Kidney (tissue), 14 donors: ENCODE measurements around the gene VWA5B1. TPM values are rescaled to one million over a fixed set of nuclear protein-coding genes. Genes with fewer than 3 reads are reported as not detected.

Source experiments
- DNase-seq, 5 donors: peaks; one replicate each; pipeline ENCODE4 v3.0.0-alpha.2; 2013 to 2020
- FAIRE-seq: peaks from 2 replicates; lab custom pipeline; 2012; peaks lifted over from hg19 to GRCh38; lab: Jason Lieb, UNC
- H3K27ac ChIP-seq, 2 donors: one replicate each; pipeline ENCODE4 v1.7.0; 2013; ENCODE audit warnings: low read depth in 2 of 2, low read length in 2 of 2, inconsistent platforms in 1 of 2
- H3K27me3 ChIP-seq: one replicate; pipeline ENCODE4 v1.7.1; 2013; ENCODE audit warnings: low read length, inconsistent platforms; ENCODE audit not compliant: control insufficient read depth, insufficient read depth
- H3K36me3 ChIP-seq, 3 donors: one replicate each; pipeline versions ENCODE4 v1.7.0 to v1.7.1; 2013; ENCODE audit warnings: low read length in 3 of 3, control low read depth in 1 of 3, inconsistent platforms in 1 of 3; ENCODE audit not compliant: insufficient read depth in 3 of 3, control insufficient read depth in 2 of 3
- H3K4me1 ChIP-seq, 3 donors: one replicate each; pipeline versions ENCODE4 v1.7.0 to v1.7.1; 2013; ENCODE audit warnings: low read length in 3 of 3, inconsistent platforms in 1 of 3, low read depth in 1 of 3; ENCODE audit not compliant: control insufficient read depth in 2 of 3, insufficient read depth in 2 of 3
- H3K4me3 ChIP-seq, 3 donors: one replicate each; pipeline versions ENCODE4 v1.7.0 to v1.8.1; 2013; ENCODE audit warnings: low read length in 3 of 3, control low read depth in 1 of 3, inconsistent platforms in 1 of 3
- H3K9ac ChIP-seq, 3 donors: one replicate each; pipeline versions ENCODE4 v1.7.0 to v1.7.1; 2013; ENCODE audit warnings: low read length in 3 of 3, control low read depth in 1 of 3, inconsistent platforms in 1 of 3
- H3K9me3 ChIP-seq, 3 donors: one replicate each; pipeline versions ENCODE4 v1.7.0 to v1.7.1; 2013; ENCODE audit warnings: low read length in 3 of 3, control low read depth in 1 of 3, inconsistent platforms in 1 of 3; ENCODE audit not compliant: control insufficient read depth in 2 of 3, insufficient read depth in 1 of 3
- intact Hi-C: fragments of 100-400 bp; cut with DNase I; formaldehyde crosslinking; loops from one replicate; pipeline ENCODE4 v1.11.1; 2022
- polyA plus RNA-seq: library from polyadenylated mRNA; stranded (reverse); fragments of 350-450 nt; fragmentation: Illumina TruSeq; extraction: RNeasy Lipid Tissue Mini Kit (QIAGEN cat#74804); gene quantifications from one replicate; pipeline ENCODE4 v1.2.3, GENCODE V29; 2014; ENCODE audit warnings: low read depth, low replicate concordance; ENCODE audit not compliant: insufficient read depth
- total RNA-seq: library from RNA; stranded (reverse); fragmentation: NEBNext Ultra II Directional; extraction: Animal tissue kit (Norgen Biotek cat#: 25700); gene quantifications from one replicate; pipeline ENCODE4 v1.2.1, GENCODE V29; 2021
- TF ChIP-seq, protein P1 (sequence below): IDR thresholded peaks from 3 replicates; pipeline ENCODE4 v1.5.1; 2012; ENCODE audit warnings: mild to moderate bottlenecking, moderate library complexity, borderline replicate concordance; ENCODE audit not compliant: insufficient read depth; ENCODE audit errors: extremely low read depth
- donor health status: control.
- donor health status: control.
- donor health status: control.
- donor health status: control.
- donor health status: control.
- donor health status: DM: yes; HTN: yes; CAD: no.
- donor health status: Normal renal cell carcinoma (clear cell type).

VWA5B1 gene
- total and polyA plus RNA-seq, 2 donors from 2014 or later = 0.69 to 1.4 TPM

DNA sequence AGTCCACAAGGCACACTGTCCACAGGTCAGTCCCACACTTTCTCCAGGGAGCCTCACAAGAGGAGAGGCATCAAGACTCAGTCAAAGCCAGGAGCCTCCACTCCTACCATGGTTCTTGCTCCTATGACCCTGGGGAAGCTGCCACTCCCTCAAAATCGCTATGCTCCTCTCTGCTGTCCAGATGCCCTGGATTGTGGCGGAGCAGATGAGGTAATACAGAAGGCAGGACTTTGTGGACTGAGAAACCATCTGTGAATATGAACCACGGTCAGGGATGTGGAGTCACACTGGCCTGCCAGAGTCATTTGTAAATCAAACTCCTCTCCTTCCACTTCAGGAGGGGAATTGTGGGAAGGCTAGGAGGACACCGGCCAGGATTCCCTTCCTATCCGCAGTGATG is 20.6 kb downstream of the VWA5B1 start:
- FAIRE-seq (no peak), DNase-seq (no peak)
- Histone ChIP-seq H3K4me1 (no peaks in the 10 kb centered on the region), H3K27ac (no peak overlapping the region), H3K9me3 (no peaks in the 10 kb centered on the region), H3K4me3 (no peak overlapping the region), H3K9ac (no peak overlapping the region), H3K27me3 (no peaks in the 10 kb centered on the region), H3K36me3 (no peaks in the 10 kb centered on the region)
- intact Hi-C loops = no loop called here
- TF ChIP-seq, protein P1, sequence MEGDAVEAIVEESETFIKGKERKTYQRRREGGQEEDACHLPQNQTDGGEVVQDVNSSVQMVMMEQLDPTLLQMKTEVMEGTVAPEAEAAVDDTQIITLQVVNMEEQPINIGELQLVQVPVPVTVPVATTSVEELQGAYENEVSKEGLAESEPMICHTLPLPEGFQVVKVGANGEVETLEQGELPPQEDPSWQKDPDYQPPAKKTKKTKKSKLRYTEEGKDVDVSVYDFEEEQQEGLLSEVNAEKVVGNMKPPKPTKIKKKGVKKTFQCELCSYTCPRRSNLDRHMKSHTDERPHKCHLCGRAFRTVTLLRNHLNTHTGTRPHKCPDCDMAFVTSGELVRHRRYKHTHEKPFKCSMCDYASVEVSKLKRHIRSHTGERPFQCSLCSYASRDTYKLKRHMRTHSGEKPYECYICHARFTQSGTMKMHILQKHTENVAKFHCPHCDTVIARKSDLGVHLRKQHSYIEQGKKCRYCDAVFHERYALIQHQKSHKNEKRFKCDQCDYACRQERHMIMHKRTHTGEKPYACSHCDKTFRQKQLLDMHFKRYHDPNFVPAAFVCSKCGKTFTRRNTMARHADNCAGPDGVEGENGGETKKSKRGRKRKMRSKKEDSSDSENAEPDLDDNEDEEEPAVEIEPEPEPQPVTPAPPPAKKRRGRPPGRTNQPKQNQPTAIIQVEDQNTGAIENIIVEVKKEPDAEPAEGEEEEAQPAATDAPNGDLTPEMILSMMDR = no peak

DNA sequence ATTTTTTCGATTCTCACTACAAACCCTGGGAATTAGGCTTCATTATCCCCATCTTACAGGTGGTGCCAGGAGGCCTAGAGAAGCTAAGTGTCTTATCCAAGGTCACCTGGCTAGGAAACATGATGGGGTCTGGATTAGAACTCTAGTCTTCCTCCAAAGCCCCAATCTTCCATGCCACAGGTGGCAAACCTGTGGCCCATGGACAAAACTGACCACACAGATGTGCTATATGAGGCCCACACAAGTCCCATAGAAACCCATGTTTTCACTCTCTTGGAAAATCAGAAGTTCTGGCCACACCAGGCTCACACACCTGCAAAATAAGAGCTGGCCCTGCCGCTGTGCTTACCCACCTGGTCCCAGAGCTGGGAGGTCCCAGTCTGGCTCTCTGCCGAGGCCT is 21.6 kb downstream of the VWA5B1 start:
- Histone ChIP-seq H3K4me1 (no peaks in the 10 kb centered on the region), H3K4me3 (no peak overlapping the region), H3K9ac (no peak overlapping the region), H3K27ac (no peak overlapping the region), H3K9me3 (no peaks in the 10 kb centered on the region), H3K36me3 (no peaks in the 10 kb centered on the region), H3K27me3 (no peaks in the 10 kb centered on the region)
- TF ChIP-seq, protein P1 = no peak
- FAIRE-seq (no peak), DNase-seq (no peak)
- intact Hi-C loops = no loop called here

DNA sequence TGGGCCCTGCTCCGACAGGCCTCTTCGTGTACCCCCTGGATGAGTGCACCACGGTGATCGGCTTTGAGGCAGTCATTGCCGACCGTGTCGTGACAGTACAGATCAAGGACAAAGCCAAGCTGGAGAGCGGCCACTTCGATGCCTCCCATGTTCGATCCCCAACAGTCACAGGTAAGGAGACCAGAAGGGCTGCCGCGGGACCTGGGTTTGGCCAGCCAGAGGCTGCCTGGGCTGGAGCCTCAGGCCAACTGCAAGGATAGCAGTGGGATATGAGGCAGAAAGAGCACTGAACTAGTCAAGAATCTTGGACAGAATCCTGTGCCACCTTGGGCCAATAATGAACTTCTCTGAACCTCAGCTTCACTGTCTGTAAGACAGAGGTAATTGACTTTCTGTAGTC is 22.1 kb downstream of the VWA5B1 start:
- no peaks in the 10 kb centered on the region for H3K27me3 ChIP-seq
- FAIRE-seq = no peak

DNA sequence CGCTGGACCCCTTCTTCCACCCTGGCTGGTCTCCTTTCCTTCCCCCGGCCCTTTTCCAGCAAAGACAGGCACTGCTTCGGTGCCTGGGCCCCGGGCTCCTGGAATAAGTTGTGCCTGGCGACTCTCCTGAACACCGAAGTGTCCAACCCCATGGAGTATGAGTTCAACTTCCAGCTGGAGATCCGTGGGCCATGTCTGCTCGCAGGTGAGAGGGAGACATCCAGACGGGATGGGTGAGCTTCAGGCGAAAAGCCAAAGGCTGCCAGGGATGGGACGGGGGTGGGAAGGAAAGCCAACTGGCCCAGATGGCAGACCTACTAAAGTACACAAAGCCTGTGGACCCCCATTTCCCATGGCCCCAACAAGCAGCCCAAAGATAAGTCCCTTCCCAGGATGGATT is 26.8 kb downstream of the VWA5B1 start:
- no peaks in the 10 kb centered on the region for H3K4me1 ChIP-seq
- DNase-seq = no peak

More for the DNA sequence above, 22.1 kb downstream of the VWA5B1 start:
- Histone ChIP-seq H3K4me1 (no peaks in the 10 kb centered on the region), H3K9ac (no peak overlapping the region), H3K9me3 (no peaks in the 10 kb centered on the region), H3K27ac (no peak overlapping the region), H3K4me3 (no peak overlapping the region), H3K36me3 (no peaks in the 10 kb centered on the region)
- DNase-seq = no peak
- intact Hi-C loops = no loop called here
- TF ChIP-seq, protein P1 = no peak

More for the DNA sequence above, 26.8 kb downstream of the VWA5B1 start:
- Histone ChIP-seq H3K9ac (no peak overlapping the region), H3K36me3 (no peaks in the 10 kb centered on the region), H3K9me3 (no peaks in the 10 kb centered on the region), H3K27me3 (no peaks in the 10 kb centered on the region), H3K27ac (no peak overlapping the region), H3K4me3 (no peak overlapping the region)
- intact Hi-C loops = no loop called here
- FAIRE-seq = no peak
- TF ChIP-seq, protein P1 = no peak
